ENCODE data around the gene LTBP1.
"Not testable (repeated sequence)": the region's sequence is repeated elsewhere in the genome, so short reads cannot be mapped to it uniquely, and the experiment has no call there.

LTBP1 gene

GRCh38 chr2:32946314-32947075 is at the start of gene LTBP1:
LTBP1 (plus strand) TSS chr2:32946953; CDS start chr2:32947325, 372 bp downstream.
- DNase-seq (ENCODE audit: low read depth in 2 of 2) = peak in 1 of 2 experiments; percentile 33

GRCh38 chr2:32900246-32900973 is 46.3 kb upstream of the LTBP1 start:
- no peak for DNase-seq (ENCODE audit: low read depth in 2 of 2)

- no peak for DNase-seq (ENCODE audit: low read depth in 2 of 2)
Measured at GRCh38 chr2:32901313-32901712, 45.4 kb upstream of the LTBP1 start.

- DNase-seq (ENCODE audit: low read depth in 2 of 2) = no peak
Measured at GRCh38 chr2:32902174-32902573, 44.6 kb upstream of the LTBP1 start.

GRCh38 chr2:32902986-32903385 is 43.8 kb upstream of the LTBP1 start:
- no peak for DNase-seq (ENCODE audit: low read depth in 2 of 2)

- no peak for DNase-seq (ENCODE audit: low read depth in 2 of 2)
Measured at GRCh38 chr2:32904074-32904473, 42.7 kb upstream of the LTBP1 start.

GRCh38 chr2:32904751-32905150 is 42.0 kb upstream of the LTBP1 start:
- DNase-seq (ENCODE audit: low read depth in 2 of 2) = no peak

- no peak for DNase-seq (ENCODE audit: low read depth in 2 of 2)
Measured at GRCh38 chr2:32905270-32905669, 41.5 kb upstream of the LTBP1 start.

GRCh38 chr2:32910883-32911598 is 35.7 kb upstream of the LTBP1 start:
- no peak for DNase-seq (ENCODE audit: low read depth in 2 of 2)

- DNase-seq (ENCODE audit: low read depth in 2 of 2) = no peak
Measured at GRCh38 chr2:32915694-32916093, 31.1 kb upstream of the LTBP1 start.

GRCh38 chr2:32918774-32919173 is 28.0 kb upstream of the LTBP1 start:
- DNase-seq (ENCODE audit: low read depth in 2 of 2) = no peak

- DNase-seq (ENCODE audit: low read depth in 2 of 2) = not testable (repeated sequence)
Measured at GRCh38 chr2:32919901-32920300, 26.9 kb upstream of the LTBP1 start.

GRCh38 chr2:32921486-32921885 is 25.3 kb upstream of the LTBP1 start:
- not testable (repeated sequence) for DNase-seq (ENCODE audit: low read depth in 2 of 2)

- DNase-seq (ENCODE audit: low read depth in 2 of 2) = no peak
Measured at GRCh38 chr2:32922501-32922900, 24.3 kb upstream of the LTBP1 start.

GRCh38 chr2:32923109-32923508 is 23.6 kb upstream of the LTBP1 start:
- no peak for DNase-seq (ENCODE audit: low read depth in 2 of 2)

- DNase-seq (ENCODE audit: low read depth in 2 of 2) = no peak
Measured at GRCh38 chr2:32925283-32925815, 21.4 kb upstream of the LTBP1 start.

GRCh38 chr2:32925976-32926707 is 20.6 kb upstream of the LTBP1 start:
- no peak for DNase-seq (ENCODE audit: low read depth in 2 of 2)

GRCh38 chr2:32926708-32927084 is 20.1 kb upstream of the LTBP1 start:
- no peak for DNase-seq (ENCODE audit: low read depth in 2 of 2)

GRCh38 chr2:32930436-32930835 is 16.3 kb upstream of the LTBP1 start:
- no peak for DNase-seq (ENCODE audit: low read depth in 2 of 2)

- DNase-seq (ENCODE audit: low read depth in 2 of 2) = no peak
Measured at GRCh38 chr2:32931519-32931918, 15.2 kb upstream of the LTBP1 start.

- DNase-seq (ENCODE audit: low read depth in 2 of 2) = no peak
Measured at GRCh38 chr2:32931945-32932709, 14.6 kb upstream of the LTBP1 start.
